Measurements from ENCODE around the gene NRXN3.

Gene NRXN3

DNA sequence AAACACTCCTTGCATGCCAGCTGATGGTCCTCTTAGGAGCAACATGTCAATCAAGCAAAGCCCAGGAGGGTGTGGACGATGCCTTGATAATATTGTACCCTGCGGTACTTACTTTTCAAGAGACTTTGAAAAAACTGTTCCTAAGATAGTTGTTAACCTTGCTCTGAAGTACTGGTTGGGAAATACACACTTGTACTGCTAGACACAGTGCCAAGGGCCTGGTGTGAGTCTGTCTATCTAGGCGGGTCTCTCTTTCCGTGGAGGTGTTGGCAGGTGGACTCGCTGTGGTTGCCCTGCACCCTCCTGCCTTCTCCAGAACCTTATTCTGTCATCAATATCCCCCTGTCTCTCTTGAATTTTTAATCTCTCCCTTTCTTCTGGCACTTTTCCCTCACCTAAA lies 189.4 kb downstream of the NRXN3 start:
- Histone ChIP-seq H3K9ac (ENCODE audit: low read depth, low read length) (no peak overlapping the region), H3K9me3 (ENCODE audit: insufficient read depth, low read depth, low read length) (no peaks in the 10 kb centered on the region), H3K4me1 (ENCODE audit: insufficient read depth, low read length) (no peaks in the 10 kb centered on the region; the same call in 1 of the 2 replicates), H3K36me3 (ENCODE audit: insufficient read depth, low read depth, low read length) (no peaks in the 10 kb centered on the region), H3K4me3 (ENCODE audit: low read length) (no peak overlapping the region), H3K27ac (ENCODE audit: low read length) (no peak overlapping the region), H3K27me3 (ENCODE audit: insufficient read depth, low read length) (no peaks in the 10 kb centered on the region)

- no peak overlapping the region for H3K27ac ChIP-seq (ENCODE audit: low read length)
- no peak overlapping the region for H3K9ac ChIP-seq (ENCODE audit: low read depth, low read length)
- no peak overlapping the region for H3K4me3 ChIP-seq (ENCODE audit: low read length)
- H3K36me3 ChIP-seq (ENCODE audit: insufficient read depth, low read depth, low read length), result no peaks in the 10 kb centered on the region
- H3K27me3 ChIP-seq (ENCODE audit: insufficient read depth, low read length), result no peaks in the 10 kb centered on the region
- H3K9me3 ChIP-seq (ENCODE audit: insufficient read depth, low read depth, low read length), result peaks cover 11% of the 10 kb centered on the region
- H3K4me1 ChIP-seq (ENCODE audit: insufficient read depth, low read length), result peaks cover 10% of the 10 kb centered on the region; the same call in 1 of the 2 replicates
These were observed 192.8 kb downstream of the NRXN3 start for GRCh38 chr14:78363008-78363407.

DNA sequence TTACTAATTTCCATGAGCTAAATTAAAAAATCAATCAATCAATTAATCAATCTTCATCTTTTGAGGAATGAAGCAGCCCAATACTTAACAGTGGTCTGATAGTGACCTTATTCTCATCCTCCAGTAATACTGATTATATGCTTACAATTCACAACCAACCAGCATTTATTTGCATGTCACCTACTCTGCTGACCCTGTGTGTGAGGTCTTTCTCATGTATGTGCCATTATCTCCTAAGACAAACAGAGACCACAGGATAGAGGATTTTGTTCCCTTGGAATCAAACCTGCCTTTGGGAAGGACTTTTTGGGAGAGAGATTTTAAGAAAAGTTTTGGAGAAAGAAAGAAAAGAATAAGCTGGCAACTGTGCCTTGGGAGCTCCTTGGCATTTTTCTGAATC lies 197.2 kb downstream of the NRXN3 start:
- Histone ChIP-seq H3K9ac (ENCODE audit: low read depth, low read length) (no peak overlapping the region), H3K27ac (ENCODE audit: low read length) (no peak overlapping the region), H3K9me3 (ENCODE audit: insufficient read depth, low read depth, low read length) (peaks cover 11% of the 10 kb centered on the region), H3K36me3 (ENCODE audit: insufficient read depth, low read depth, low read length) (no peaks in the 10 kb centered on the region), H3K4me3 (ENCODE audit: low read length) (peak overlapping the region; percentile 4; the same call in 1 of the 2 replicates), H3K4me1 (ENCODE audit: insufficient read depth, low read length) (peaks cover 16% of the 10 kb centered on the region; the same call in 1 of the 2 replicates), H3K27me3 (ENCODE audit: insufficient read depth, low read length) (no peaks in the 10 kb centered on the region; the same call in 1 of the 2 replicates)

- no peaks in the 10 kb centered on the region for H3K36me3 ChIP-seq (ENCODE audit: insufficient read depth, low read depth, low read length)
- no peaks in the 10 kb centered on the region for H3K4me1 ChIP-seq (ENCODE audit: insufficient read depth, low read length)
- H3K9me3 ChIP-seq (ENCODE audit: insufficient read depth, low read depth, low read length), result no peaks in the 10 kb centered on the region
- no peak overlapping the region for H3K9ac ChIP-seq (ENCODE audit: low read depth, low read length)
- H3K27me3 ChIP-seq (ENCODE audit: insufficient read depth, low read length), result no peaks in the 10 kb centered on the region
- no peak overlapping the region for H3K4me3 ChIP-seq (ENCODE audit: low read length)
- H3K27ac ChIP-seq (ENCODE audit: low read length), result no peak overlapping the region
These were observed 212.9 kb downstream of the NRXN3 start for GRCh38 chr14:78383060-78383459.

DNA sequence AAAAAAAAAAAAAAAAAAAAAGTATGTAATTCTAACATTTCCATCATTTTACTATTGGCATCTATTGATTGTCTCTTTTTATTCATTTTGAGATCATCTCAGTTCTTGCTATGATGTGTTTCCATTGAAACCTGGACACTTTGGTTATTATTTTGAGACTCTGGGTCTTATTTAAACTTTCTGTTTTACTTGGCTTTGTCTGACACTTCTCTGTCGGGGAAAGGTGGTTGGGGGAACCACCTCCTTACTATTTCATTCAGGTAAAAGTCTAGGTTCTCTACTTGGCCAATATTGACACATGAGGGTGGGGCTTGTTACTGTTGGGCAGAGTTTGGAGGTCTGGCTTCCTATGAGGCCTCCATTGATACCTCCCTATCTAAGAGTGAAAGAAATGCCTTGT lies 228.0 kb downstream of the NRXN3 start:
- Histone ChIP-seq H3K27ac (ENCODE audit: low read length) (no peak overlapping the region), H3K27me3 (ENCODE audit: insufficient read depth, low read length) (no peaks in the 10 kb centered on the region), H3K36me3 (ENCODE audit: insufficient read depth, low read depth, low read length) (no peaks in the 10 kb centered on the region), H3K9ac (ENCODE audit: low read depth, low read length) (no peak overlapping the region), H3K9me3 (ENCODE audit: insufficient read depth, low read depth, low read length) (no peaks in the 10 kb centered on the region), H3K4me1 (ENCODE audit: insufficient read depth, low read length) (peaks cover 4% of the 10 kb centered on the region; the same call in 1 of the 2 replicates), H3K4me3 (ENCODE audit: low read length) (no peak overlapping the region)

DNA sequence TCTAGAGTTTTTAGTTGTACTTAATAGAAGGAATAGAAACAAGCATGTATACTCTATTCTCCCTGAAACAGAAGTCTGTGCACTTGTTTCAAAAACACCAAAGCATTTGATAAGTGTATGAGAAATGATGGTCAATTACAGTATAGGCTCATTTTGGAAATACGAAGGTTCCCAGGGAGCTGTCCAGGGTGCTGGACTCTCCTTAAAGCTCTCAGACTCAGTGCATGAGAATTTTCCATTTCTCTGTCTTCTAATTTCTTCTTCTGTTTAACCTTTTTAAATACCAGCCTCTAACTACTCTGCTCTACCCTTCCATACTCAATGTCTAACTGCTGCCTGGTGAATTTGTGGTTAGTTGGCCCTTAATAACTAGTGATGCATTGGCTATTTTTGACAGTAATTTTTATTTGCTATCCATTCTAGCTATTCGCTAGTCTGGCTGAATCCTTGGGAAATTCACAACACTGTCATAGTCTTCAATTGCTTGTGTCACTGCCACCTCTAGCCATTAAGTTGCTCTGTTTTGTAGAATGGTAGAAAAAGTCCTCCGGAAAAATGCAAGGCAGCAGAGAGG lies 229.2 kb downstream of the NRXN3 start:
- H3K9ac ChIP-seq (ENCODE audit: low read depth, low read length), result no peak overlapping the region
- no peak overlapping the region for H3K4me3 ChIP-seq (ENCODE audit: low read length)

DNA sequence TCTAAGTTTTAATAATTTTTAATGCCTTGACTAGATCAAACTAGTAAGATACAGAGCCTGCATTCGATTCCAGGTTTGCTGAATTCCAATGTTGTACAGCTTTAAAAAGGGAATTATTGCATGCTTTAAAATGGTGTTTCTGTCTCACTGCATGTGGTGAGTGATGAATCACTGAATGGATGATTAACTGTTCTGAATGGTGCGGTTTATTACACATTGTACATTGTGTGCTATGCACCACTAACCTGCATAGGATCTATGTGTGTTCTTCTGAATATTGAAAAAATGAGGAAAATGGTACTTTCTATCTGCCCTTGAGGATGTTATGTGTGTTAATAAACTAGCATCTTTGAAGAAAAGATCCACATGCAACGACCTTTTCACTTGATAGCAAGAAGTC lies 231.7 kb downstream of the NRXN3 start:
- no peak overlapping the region for H3K4me3 ChIP-seq (ENCODE audit: low read length)
- no peak overlapping the region for H3K27ac ChIP-seq (ENCODE audit: low read length)
- no peaks in the 10 kb centered on the region for H3K36me3 ChIP-seq (ENCODE audit: insufficient read depth, low read depth, low read length)
- no peaks in the 10 kb centered on the region for H3K9me3 ChIP-seq (ENCODE audit: insufficient read depth, low read depth, low read length)
- H3K4me1 ChIP-seq (ENCODE audit: insufficient read depth, low read length), result peaks cover 16% of the 10 kb centered on the region
- no peaks in the 10 kb centered on the region for H3K27me3 ChIP-seq (ENCODE audit: insufficient read depth, low read length)
- H3K9ac ChIP-seq (ENCODE audit: low read depth, low read length), result no peak overlapping the region

More for the DNA sequence above, 229.2 kb downstream of the NRXN3 start:
- Histone ChIP-seq H3K27me3 (ENCODE audit: insufficient read depth, low read length) (no peaks in the 10 kb centered on the region), H3K36me3 (ENCODE audit: insufficient read depth, low read depth, low read length) (no peaks in the 10 kb centered on the region), H3K27ac (ENCODE audit: low read length) (no peak overlapping the region), H3K4me1 (ENCODE audit: insufficient read depth, low read length) (peaks cover 15% of the 10 kb centered on the region), H3K9me3 (ENCODE audit: insufficient read depth, low read depth, low read length) (no peaks in the 10 kb centered on the region)

DNA sequence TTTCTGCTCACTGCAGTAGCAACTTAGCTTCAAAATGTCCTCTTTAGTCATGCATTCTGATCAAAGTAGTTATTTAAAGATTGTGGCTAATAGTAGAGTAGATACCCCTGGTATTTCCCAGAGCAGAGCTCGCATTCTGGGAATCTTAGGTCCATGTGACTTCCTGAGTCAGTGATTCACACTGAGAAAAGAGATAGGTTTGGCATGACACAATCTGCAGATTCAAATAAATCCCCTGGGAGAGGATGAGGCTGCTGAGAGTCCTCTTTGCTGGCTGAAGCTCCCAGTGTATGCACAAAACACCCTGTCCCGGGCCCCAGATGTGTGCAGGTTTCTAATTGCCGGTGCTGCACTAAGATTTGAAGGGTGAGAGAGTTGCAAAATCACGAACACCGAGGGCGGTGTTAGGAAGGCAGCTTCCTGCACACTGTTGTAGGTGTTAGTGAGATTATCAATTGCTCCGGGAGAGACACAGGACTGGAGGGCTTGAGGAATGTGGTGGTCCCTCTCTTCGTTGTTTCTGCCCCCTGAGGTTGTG lies 233.2 kb downstream of the NRXN3 start:
- H3K36me3 ChIP-seq (ENCODE audit: insufficient read depth, low read depth, low read length), result no peaks in the 10 kb centered on the region
- H3K27ac ChIP-seq (ENCODE audit: low read length), result no peak overlapping the region
- H3K4me1 ChIP-seq (ENCODE audit: insufficient read depth, low read length), result peaks cover 16% of the 10 kb centered on the region
- H3K9ac ChIP-seq (ENCODE audit: low read depth, low read length), result peak overlapping the region; percentile 38; the same call in 1 of the 2 replicates
- H3K9me3 ChIP-seq (ENCODE audit: insufficient read depth, low read depth, low read length), result no peaks in the 10 kb centered on the region
- no peaks in the 10 kb centered on the region for H3K27me3 ChIP-seq (ENCODE audit: insufficient read depth, low read length)
- peak overlapping the region; percentile 43; the same call in 1 of the 2 replicates for H3K4me3 ChIP-seq (ENCODE audit: low read length)

GRCh38 chr14:78405079-78405856 lies 235.1 kb downstream of the NRXN3 start:
- peaks cover 16% of the 10 kb centered on the region for H3K4me1 ChIP-seq (ENCODE audit: insufficient read depth, low read length)
- no peak overlapping the region for H3K4me3 ChIP-seq (ENCODE audit: low read length)
- H3K36me3 ChIP-seq (ENCODE audit: insufficient read depth, low read depth, low read length), result no peaks in the 10 kb centered on the region
- H3K9me3 ChIP-seq (ENCODE audit: insufficient read depth, low read depth, low read length), result no peaks in the 10 kb centered on the region
- no peaks in the 10 kb centered on the region for H3K27me3 ChIP-seq (ENCODE audit: insufficient read depth, low read length)
- H3K9ac ChIP-seq (ENCODE audit: low read depth, low read length), result no peak overlapping the region
- no peak overlapping the region for H3K27ac ChIP-seq (ENCODE audit: low read length)

- Histone ChIP-seq H3K36me3 (ENCODE audit: insufficient read depth, low read depth, low read length) (no peaks in the 10 kb centered on the region), H3K9me3 (ENCODE audit: insufficient read depth, low read depth, low read length) (no peaks in the 10 kb centered on the region), H3K9ac (ENCODE audit: low read depth, low read length) (no peak overlapping the region), H3K27ac (ENCODE audit: low read length) (no peak overlapping the region), H3K4me3 (ENCODE audit: low read length) (no peak overlapping the region), H3K4me1 (ENCODE audit: insufficient read depth, low read length) (no peaks in the 10 kb centered on the region), H3K27me3 (ENCODE audit: insufficient read depth, low read length) (no peaks in the 10 kb centered on the region)
These were observed 242.3 kb downstream of the NRXN3 start for GRCh38 chr14:78412475-78412874.

GRCh38 chr14:78414172-78414571 lies 244.0 kb downstream of the NRXN3 start:
- no peaks in the 10 kb centered on the region for H3K4me1 ChIP-seq (ENCODE audit: insufficient read depth, low read length)
- no peak overlapping the region for H3K4me3 ChIP-seq (ENCODE audit: low read length)
- no peak overlapping the region for H3K9ac ChIP-seq (ENCODE audit: low read depth, low read length)
- no peaks in the 10 kb centered on the region for H3K9me3 ChIP-seq (ENCODE audit: insufficient read depth, low read depth, low read length)
- no peaks in the 10 kb centered on the region for H3K36me3 ChIP-seq (ENCODE audit: insufficient read depth, low read depth, low read length)
- no peaks in the 10 kb centered on the region for H3K27me3 ChIP-seq (ENCODE audit: insufficient read depth, low read length)
- no peak overlapping the region for H3K27ac ChIP-seq (ENCODE audit: low read length)

DNA sequence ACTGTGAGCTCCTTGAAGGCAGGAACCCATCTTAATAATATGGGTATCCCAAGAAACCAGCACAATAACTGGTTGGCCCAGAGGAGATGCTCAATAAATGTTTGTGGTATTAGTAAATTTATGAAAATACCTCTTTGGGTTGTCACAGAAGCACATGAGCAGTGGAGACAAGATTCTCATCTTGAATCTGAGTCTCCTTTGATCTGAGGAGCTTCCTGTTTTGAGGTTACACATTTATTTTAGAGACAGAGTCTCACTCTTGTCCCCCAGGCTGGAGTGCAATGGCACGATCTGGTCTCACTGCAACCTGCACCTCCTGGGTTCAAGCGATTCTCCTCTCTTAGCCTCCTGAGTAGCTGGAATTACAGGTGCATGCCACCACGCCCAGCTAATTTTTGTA lies 247.4 kb downstream of the NRXN3 start:
- Histone ChIP-seq H3K27me3 (ENCODE audit: insufficient read depth, low read length) (no peaks in the 10 kb centered on the region), H3K36me3 (ENCODE audit: insufficient read depth, low read depth, low read length) (no peaks in the 10 kb centered on the region), H3K9ac (ENCODE audit: low read depth, low read length) (no peak overlapping the region), H3K4me3 (ENCODE audit: low read length) (no peak overlapping the region), H3K27ac (ENCODE audit: low read length) (no peak overlapping the region), H3K9me3 (ENCODE audit: insufficient read depth, low read depth, low read length) (no peaks in the 10 kb centered on the region), H3K4me1 (ENCODE audit: insufficient read depth, low read length) (no peaks in the 10 kb centered on the region)
